ENCODE measurements around the gene PSD2. TPM values are rescaled to one million over a fixed set of nuclear protein-coding genes. Genes with fewer than 3 reads are reported as not detected.

PSD2 gene
- total and polyA plus RNA-seq, 7 donors = 0.01 to 0.37 (median 0.04) TPM; not detected in 2

GRCh38 chr5:139770722-139771121 lies 24.9 kb upstream of the PSD2 start:
- 89 to 97% (median 90%) methylated on average over 2 of the region's 2 CpGs for WGBS, 3 donors
- Histone ChIP-seq H3K4me1 (peaks cover 4% of the 10 kb centered on the region), H3K9me3 (no peaks in the 10 kb centered on the region), H3K27me3 (ENCODE audit: insufficient read depth in 3 of 3, low read length in 2 of 3) (no peaks in the 10 kb centered on the region), H3K36me3 (ENCODE audit: insufficient read depth in 1 of 2, low read depth in 1 of 2) (no peaks in the 10 kb centered on the region), H3K4me3 (no peak overlapping the region), H3K27ac (no peak overlapping the region)
- DNase-seq (no peak), ATAC-seq (no peak)
- intact Hi-C loops (cut with DNase I) = no loop called here
- no peak for TF ChIP-seq CTCF (IDR thresholded peaks at IDR 0.05)

DNA sequence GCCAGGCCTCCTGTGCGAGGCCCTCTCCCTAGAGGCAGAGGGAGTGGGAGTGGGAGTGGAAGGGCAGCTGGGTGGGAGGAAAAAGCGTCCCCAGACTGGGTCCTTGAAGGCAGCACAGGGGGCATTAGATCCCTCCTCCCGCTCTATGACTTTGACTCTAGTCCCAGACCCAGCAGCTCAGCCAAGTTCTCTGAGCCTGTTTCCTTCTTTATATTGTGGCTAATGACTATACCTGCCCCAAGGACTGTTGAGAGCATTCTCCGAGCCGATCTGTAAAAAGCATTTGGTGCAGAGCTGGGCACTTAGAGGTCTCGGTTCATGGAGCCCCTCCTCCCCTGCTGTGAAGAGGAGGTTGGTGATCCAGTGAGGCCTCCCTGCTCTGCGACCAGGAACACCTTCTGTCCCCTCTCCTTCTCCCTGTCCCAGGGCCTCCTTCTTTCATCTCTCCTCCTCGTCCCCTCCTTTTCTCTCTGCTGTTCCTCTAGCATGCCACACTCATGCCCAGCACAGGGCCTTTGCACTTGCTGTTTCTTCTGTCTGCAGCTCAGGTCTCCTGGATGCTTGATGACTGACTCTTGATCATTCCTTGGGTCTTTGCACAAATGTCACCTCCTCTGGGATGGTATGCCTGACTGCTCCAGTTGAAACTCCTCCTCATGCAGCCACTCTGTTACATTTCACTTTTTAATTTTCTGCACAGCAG lies 23.4 kb upstream of the PSD2 start:
- Histone ChIP-seq H3K27me3 (ENCODE audit: insufficient read depth in 3 of 3, low read length in 2 of 3) (no peaks in the 10 kb centered on the region), H3K36me3 (ENCODE audit: insufficient read depth in 1 of 2, low read depth in 1 of 2) (no peaks in the 10 kb centered on the region), H3K4me1 (peaks cover 4% of the 10 kb centered on the region), H3K27ac (no peak overlapping the region), H3K4me3 (no peak overlapping the region), H3K9me3 (no peaks in the 10 kb centered on the region)
- intact Hi-C loops (cut with DNase I) = no loop called here
- DNase-seq = no peak
- TF ChIP-seq CTCF (IDR thresholded peaks at IDR 0.05) = no peak
- ATAC-seq = no peak
- 68 to 88% (median 79%) methylated on average over 8 of the region's 8 CpGs for WGBS, 3 donors

GRCh38 chr5:139772927-139773690 lies 22.5 kb upstream of the PSD2 start:
- no peak overlapping the region for H3K4me3 ChIP-seq
- DNase-seq (no peak), ATAC-seq (no peak)
- no peaks in the 10 kb centered on the region for H3K36me3 ChIP-seq (ENCODE audit: insufficient read depth in 1 of 2, low read depth in 1 of 2)
- H3K27me3 ChIP-seq (ENCODE audit: insufficient read depth in 3 of 3, low read length in 2 of 3) = no peaks in the 10 kb centered on the region
- no peak for TF ChIP-seq CTCF (IDR thresholded peaks at IDR 0.05)
- intact Hi-C loops (cut with DNase I) = no loop called here
- H3K9me3 ChIP-seq = no peaks in the 10 kb centered on the region
- no peak overlapping the region for H3K27ac ChIP-seq
- peaks cover 4% of the 10 kb centered on the region for H3K4me1 ChIP-seq
- 88 to 96% (median 91%) methylated on average over 5 of the region's 5 CpGs for WGBS, 3 donors

DNA sequence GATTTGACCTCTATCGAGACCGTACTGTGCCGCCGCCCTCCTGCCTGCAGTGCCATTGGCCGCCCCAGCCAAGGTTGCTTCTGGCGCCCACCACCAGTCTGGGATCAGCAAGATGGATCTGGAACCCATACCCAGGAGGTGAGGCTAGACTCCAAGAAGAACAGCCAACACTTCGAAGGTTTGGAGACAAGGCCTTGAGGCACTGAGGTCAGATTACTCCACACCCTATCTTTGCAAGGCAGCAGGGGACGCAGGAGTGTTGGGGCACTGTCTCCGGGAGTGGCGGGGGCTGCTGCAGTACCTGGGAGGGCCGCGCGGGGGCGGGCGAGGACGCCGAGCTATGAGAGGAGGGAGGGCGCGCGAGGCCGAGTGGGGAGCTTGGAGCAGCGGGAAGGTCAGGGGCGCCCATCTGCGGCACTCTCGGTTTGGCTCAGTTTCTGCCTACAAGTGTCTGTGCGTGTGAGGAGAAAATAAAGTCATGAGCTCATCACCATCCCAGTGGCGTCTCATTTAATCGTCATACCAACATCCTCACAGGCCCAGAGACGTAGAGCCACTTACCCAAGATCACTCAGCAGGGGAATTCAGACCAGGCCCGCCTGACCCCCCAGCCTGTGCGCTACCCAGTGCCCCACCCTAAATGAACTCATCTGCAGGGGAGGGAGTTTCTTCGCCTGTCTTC lies 20.5 kb upstream of the PSD2 start:
- DNase-seq (peak; percentile 76 to 89), ATAC-seq (peak; percentile 88 to 97 (median 93))
- intact Hi-C loops (cut with DNase I) = no loop called here
- peak; percentile 83 for TF ChIP-seq CTCF (IDR thresholded peaks at IDR 0.05)
- Histone ChIP-seq H3K4me3 (no peak overlapping the region), H3K4me1 (peaks cover 4% of the 10 kb centered on the region), H3K27ac (no peak overlapping the region), H3K27me3 (ENCODE audit: insufficient read depth in 3 of 3, low read length in 2 of 3) (no peaks in the 10 kb centered on the region), H3K9me3 (no peaks in the 10 kb centered on the region), H3K36me3 (ENCODE audit: insufficient read depth in 1 of 2, low read depth in 1 of 2) (no peaks in the 10 kb centered on the region)
- 23 to 31% (median 31%) methylated on average over 28 to 32 of the region's 32 CpGs for WGBS, 3 donors

All from psoas muscle (tissue), 8 donors.